GM12891 (cell line): ENCODE results near the gene WDFY3.

ENCODE experiments used
- DNase-seq: peaks from one replicate; pipeline ENCODE4 v3.0.0; 2011; ENCODE audit warnings: low spot score; ENCODE audit not compliant: insufficient read length
- FAIRE-seq: peaks from 2 replicates; lab custom pipeline; 2011; peaks lifted over from hg19 to GRCh38; lab: Jason Lieb, UNC
- PAX5 ChIP-seq: IDR thresholded peaks from 2 replicates; pipeline ENCODE4 v1.6.1; 2011; ENCODE audit warnings: low read length, moderate library complexity, mild to moderate bottlenecking; ENCODE audit not compliant: insufficient read depth, severe bottlenecking
- POLR2A ChIP-seq: IDR thresholded peaks from 2 replicates; pipeline ENCODE4 v1.6.1; 2011; ENCODE audit warnings: low read depth, low read length, control low read depth
- POLR2AphosphoS5 ChIP-seq: IDR thresholded peaks from 2 replicates; pipeline ENCODE4 v1.6.1; 2011; ENCODE audit warnings: low read depth, low read length, control low read depth
- POU2F2 ChIP-seq: IDR thresholded peaks from 2 replicates; pipeline ENCODE4 v1.6.1; 2011; ENCODE audit warnings: low read depth, mild to moderate bottlenecking, control low read depth, low read length, moderate library complexity
- SPI1 ChIP-seq: IDR thresholded peaks from 2 replicates; pipeline ENCODE4 v1.6.1; 2011; ENCODE audit warnings: low read depth, low read length, control low read depth
- TAF1 ChIP-seq: IDR thresholded peaks from 2 replicates; pipeline ENCODE4 v1.6.1; 2011; ENCODE audit warnings: low read depth, low read length, control low read depth

Gene WDFY3

DNA sequence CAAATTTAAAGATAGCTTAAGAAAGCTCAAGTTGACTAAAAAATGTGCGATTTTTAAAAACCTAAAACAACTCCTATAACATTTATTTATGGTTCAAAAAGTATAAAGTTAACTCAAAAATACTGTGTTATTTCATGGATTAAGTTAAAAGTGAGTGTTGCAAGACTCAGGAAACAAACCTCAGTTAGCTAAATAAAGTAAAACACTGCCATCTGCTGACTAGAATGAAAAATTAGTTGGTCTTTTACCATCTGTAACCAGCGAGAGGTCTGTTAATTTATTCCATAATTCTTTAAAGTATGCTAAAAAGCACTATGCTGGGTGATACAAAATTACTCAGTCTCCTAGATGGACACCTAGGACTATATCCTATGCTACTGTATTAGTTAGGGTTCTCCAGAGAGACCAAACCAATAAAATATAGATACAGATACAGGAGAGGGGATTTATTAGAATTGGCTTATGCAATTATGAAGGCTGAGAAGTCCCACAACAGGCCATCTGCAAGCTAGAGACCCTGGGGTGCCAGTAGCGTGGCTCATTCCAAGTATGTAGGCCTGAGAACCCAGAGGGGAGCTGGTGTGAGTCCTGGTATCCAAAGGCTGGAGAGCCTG, 4.9 kb upstream of the WDFY3 start:
- no peak for FAIRE-seq
- DNase-seq, result no peak
- TF ChIP-seq POLR2AphosphoS5 (no peak), SPI1 (no peak)

DNA sequence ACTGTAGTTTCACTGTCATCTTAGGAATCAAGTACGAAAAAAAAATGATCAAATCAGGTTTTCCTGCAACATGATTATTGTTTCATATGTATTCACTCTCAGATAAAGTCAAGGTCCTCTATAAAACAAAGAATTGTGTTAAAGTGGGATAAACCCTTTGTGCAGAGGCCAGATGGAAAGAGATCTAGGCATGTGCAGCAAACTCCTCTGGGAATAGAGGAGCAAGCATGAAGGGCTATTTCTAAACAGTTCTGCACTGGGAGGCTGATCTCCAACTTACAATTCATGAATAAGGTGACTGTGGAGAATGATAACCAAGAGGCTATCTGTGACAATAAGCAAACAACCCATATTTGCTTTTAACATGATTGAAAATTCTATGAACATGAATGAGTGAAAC, 2.4 kb upstream of the WDFY3 start:
- TF ChIP-seq POU2F2 (no peak), SPI1 (no peak), POLR2AphosphoS5 (no peak), TAF1 (no peak), POLR2A (no peak)
- DNase-seq (no peak), FAIRE-seq (no peak)

DNA sequence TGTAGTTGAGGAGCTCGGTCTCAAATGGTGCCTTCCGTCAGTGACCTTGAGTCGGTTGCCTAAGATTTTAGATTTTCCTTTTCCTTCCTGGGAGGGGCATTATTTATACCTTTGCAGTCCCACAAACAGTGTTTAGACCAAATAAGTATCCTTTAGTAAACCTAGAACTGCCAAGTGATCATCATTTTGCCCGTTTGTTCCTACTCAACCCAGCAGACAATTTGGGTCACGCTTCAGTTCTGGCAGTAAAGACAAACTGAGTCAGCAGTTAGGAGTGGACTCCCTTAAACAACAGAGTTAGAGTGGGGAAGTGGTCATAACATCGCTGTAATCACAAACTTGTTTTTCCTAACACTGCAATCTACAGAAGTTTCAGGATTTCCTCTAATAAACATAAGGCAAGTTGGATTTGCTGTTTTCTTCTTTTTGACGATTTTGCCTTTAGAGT, 777 bp upstream of the WDFY3 start:
- FAIRE-seq, result no peak
- no peak for DNase-seq
- TF ChIP-seq POLR2AphosphoS5 (no peak), SPI1 (no peak), PAX5 (no peak), POU2F2 (no peak), POLR2A (no peak), TAF1 (no peak)

DNA sequence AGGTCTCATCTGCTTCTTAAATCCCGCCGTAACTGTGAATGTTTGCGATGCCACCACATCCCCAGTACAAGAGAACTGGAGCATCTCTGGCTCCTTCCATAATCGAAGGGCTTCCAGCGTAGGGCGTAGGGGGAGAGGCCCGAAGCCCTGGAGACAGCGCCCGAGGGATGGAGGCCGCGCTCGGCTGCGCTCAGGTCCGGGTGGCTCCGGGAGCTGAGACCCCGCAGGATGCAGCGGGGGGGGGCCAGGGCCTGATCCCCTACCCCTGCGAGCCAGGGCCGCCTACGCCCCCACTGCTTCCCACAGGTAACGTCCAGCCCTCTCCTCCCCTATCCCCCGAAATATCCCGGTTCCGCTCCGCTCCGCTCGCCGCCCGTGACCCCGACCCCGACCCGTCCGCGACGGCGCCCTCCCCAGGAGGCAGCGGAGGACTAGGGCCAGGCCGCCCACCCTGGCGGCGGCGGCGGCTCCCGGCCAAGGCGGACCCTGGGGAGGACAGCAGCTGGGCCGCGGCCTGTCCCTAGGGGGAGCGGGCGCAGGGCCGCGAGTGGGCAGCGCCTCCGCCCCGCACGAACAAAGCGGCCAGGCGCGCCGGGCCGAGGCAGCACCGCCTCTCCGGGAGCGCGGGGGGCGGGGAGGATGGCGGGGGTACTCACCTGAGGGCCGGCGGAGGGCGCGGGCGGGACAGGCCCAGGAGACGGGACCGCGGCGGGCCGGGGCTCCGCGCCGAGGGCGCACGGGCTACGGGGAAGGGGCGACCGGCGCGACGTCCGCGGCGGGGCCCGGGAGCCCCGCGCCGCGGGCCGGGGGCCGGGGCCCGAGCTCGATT, 723 bp downstream of the WDFY3 start:
- no peak for TF ChIP-seq PAX5
- no peak for TF ChIP-seq TAF1
- no peak for TF ChIP-seq SPI1
- TF ChIP-seq POU2F2, result no peak
- no peak for TF ChIP-seq POLR2A
- no peak for TF ChIP-seq POLR2AphosphoS5
- FAIRE-seq (no peak), DNase-seq (peak; percentile 9)

DNA sequence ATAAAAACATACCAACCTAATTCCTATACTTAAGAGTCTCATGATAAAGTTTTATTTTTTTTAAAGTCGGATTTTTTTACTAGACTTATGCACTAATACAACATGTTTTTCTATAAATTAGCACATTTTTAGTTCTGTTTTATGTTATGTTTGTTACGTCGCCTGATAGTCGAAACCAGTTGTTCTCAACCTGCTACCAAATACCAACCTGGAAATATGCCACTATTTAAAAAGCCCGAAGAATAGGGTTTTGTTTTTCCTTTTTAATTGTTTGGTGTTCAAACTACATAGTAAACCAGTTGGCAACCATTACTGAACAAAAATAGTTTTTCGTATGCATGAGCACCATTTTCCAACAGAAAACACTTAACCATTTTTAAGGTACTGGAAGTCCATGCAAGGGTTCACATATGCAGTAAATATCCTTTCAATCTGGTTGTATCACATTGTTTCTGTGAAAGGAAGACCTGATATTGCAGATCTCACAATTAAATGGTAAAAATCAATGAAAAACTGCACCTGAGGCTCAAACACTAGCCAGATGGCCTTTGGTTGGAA, 1.4 kb downstream of the WDFY3 start:
- no peak for DNase-seq
- no peak for TF ChIP-seq SPI1
- no peak for TF ChIP-seq TAF1
- TF ChIP-seq POU2F2, result no peak
- no peak for TF ChIP-seq POLR2A
- no peak for TF ChIP-seq POLR2AphosphoS5
- TF ChIP-seq PAX5, result no peak
- FAIRE-seq, result no peak

DNA sequence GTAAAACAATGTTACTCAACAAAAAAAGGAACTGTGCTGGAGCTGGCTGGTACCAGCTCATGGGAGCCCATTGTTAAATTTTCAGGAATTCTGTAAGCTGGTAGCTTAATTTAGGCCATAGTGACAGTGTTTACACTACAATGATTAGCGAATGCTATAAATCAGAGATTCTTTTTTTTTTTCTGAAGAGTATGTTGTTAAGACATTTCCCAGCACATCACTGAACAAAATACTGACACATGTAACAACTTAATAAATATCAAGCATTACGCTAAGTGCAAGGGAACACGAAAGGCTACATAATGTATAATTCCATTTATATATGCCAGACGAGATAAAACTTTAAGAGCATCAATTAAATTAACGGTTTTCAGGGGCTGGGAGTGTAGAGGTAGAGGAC, 4.4 kb downstream of the WDFY3 start:
- TF ChIP-seq SPI1 (no peak), POU2F2 (no peak), POLR2A (no peak), TAF1 (no peak), PAX5 (no peak), POLR2AphosphoS5 (no peak)
- FAIRE-seq (no peak), DNase-seq (no peak)

DNA sequence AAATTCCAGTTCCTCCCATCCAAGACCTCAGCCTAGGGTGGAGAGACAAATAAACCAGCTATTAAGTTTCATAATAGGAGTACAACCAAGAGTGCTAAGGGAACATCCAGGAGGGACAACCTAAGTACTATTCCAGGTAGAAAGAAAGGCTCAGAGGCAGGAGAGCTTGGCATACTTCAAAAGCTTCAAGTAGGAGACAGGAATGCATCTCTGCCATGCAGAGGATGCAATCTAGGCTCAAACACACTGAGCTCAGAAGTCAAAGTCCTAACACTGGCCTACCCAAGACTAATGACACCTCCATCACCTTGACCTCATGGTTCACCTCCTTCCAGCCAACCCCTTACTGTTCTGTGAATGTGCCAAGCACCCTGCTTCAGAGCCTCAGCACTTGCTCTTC, 8.1 kb downstream of the WDFY3 start:
- DNase-seq (no peak), FAIRE-seq (no peak)
- no peak for TF ChIP-seq POU2F2
- no peak for TF ChIP-seq POLR2A
- no peak for TF ChIP-seq TAF1
- TF ChIP-seq SPI1, result no peak
- no peak for TF ChIP-seq POLR2AphosphoS5
- no peak for TF ChIP-seq PAX5

DNA sequence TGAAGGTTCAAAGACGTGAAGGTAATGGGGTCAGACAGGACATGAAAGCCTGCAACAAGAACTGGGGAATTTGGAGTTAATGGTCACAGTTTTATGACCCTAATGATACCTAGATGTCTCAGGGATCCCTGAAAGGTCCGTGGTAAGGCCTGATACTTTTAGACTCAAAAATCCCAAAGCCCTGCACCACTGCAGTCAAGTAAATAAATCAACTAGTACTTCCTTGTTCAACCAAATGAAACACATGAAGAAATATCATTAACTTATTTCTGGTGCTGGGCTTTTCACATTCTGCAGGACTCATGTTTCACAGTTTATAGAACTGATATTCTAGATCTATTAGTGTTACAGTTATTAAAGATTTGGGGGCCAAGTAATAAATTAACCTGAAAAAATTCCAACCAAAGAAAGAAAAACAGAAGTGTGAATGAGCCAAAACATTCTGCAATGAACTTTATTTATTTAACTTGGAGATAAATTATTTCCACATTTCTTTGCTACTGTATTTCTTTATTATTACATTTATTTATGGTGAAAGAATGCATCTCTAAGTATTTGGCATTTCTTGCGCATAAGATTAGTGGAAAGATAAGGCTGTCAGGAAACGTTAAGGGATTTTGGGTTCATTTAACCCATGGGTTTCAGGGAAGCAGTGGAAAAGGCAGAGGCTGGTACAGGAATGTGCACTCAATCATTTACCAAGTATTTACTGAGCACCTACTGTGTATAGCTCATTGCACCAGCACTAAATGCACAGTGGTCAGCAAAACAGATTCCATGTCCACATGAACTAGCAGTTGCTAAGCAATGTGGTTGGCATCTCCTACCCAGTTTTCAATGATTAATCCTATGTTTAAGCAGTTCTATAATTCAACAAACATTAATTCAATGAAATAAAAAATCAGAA, 8.7 kb downstream of the WDFY3 start:
- no peak for TF ChIP-seq TAF1
- no peak for TF ChIP-seq SPI1
- TF ChIP-seq PAX5, result no peak
- TF ChIP-seq POLR2A, result no peak
- no peak for TF ChIP-seq POLR2AphosphoS5
- TF ChIP-seq POU2F2, result no peak
- DNase-seq (no peak), FAIRE-seq (no peak)
